ENCODE results near the gene KCNS1.

The KCNS1 gene

DNA sequence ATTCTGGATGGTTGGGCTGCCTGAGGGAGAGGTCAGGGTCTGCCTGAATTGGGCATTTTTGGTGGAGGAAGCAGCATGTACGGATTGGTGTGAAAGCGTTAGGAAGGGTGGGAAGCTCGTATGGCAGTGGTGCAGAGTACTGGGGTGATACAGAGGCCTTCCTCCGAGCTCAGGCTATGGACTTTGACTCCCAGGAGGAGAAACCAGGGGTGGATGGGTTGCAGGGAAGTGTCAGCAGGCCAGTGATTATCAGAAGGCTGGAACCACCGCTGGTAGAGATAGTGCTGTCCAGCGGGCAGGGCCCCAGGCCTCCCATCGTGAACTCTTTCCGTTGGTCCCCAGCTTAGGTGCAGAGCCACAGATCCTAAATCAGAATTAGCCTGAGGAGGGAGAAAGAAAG lies 8.7 kb upstream of the KCNS1 start:
- no peak overlapping the region for H3K4me3 ChIP-seq (ENCODE audit: low read depth, low read length)
- DNase-seq (ENCODE audit: low read depth): no peak
- TF ChIP-seq, protein P1, sequence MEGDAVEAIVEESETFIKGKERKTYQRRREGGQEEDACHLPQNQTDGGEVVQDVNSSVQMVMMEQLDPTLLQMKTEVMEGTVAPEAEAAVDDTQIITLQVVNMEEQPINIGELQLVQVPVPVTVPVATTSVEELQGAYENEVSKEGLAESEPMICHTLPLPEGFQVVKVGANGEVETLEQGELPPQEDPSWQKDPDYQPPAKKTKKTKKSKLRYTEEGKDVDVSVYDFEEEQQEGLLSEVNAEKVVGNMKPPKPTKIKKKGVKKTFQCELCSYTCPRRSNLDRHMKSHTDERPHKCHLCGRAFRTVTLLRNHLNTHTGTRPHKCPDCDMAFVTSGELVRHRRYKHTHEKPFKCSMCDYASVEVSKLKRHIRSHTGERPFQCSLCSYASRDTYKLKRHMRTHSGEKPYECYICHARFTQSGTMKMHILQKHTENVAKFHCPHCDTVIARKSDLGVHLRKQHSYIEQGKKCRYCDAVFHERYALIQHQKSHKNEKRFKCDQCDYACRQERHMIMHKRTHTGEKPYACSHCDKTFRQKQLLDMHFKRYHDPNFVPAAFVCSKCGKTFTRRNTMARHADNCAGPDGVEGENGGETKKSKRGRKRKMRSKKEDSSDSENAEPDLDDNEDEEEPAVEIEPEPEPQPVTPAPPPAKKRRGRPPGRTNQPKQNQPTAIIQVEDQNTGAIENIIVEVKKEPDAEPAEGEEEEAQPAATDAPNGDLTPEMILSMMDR (IDR thresholded peaks at IDR 0.05; ENCODE audit: low read depth, low read length, missing control alignments): no peak

DNA sequence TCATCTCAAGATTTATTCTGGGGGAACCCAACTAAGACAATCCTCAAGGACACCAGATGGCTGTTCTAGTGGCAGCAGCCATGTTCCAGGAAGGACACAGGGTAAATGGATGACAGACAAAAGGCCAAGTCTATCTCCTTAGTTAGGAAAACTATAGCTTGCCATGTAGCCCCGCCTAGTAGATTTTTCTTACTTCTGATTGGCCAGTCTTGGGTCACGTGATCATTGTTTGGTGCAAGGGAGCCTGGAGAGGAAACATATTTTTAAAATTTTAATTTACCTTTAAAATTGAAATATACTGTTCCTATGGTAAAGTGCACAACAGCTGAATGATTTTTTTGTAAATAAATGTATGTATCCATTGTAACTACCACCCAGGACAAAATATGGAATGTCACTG lies 4.4 kb upstream of the KCNS1 start:
- TF ChIP-seq, protein P1 (IDR thresholded peaks at IDR 0.05; ENCODE audit: low read depth, low read length, missing control alignments): no peak
- no peak for DNase-seq (ENCODE audit: low read depth)

DNA sequence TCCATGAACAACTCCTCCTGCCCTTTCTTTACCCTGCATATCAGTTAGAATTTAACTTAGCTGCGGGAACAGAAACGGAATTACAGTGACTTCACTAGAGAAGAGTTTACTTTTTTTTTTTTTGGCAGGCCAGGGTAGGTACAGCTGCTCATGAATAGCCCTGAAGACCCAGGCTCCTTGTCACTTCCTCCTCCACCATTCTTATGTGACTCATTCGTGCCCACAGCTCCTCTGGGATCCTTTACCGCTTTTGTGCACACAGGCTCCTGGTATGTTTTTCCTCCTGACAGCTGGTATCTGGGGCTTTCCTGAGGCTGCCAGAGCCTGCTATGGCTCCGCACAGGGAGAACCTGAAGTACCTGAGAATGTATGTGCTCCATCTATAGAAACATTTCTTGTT lies 3.9 kb upstream of the KCNS1 start:
- TF ChIP-seq, protein P1 (IDR thresholded peaks at IDR 0.05; ENCODE audit: low read depth, low read length, missing control alignments): no peak
- no peak for DNase-seq (ENCODE audit: low read depth)
- H3K4me3 ChIP-seq (ENCODE audit: low read depth, low read length): no peak overlapping the region

More for the DNA sequence above, 4.4 kb upstream of the KCNS1 start:
- H3K4me3 ChIP-seq (ENCODE audit: low read depth, low read length): no peak overlapping the region

DNA sequence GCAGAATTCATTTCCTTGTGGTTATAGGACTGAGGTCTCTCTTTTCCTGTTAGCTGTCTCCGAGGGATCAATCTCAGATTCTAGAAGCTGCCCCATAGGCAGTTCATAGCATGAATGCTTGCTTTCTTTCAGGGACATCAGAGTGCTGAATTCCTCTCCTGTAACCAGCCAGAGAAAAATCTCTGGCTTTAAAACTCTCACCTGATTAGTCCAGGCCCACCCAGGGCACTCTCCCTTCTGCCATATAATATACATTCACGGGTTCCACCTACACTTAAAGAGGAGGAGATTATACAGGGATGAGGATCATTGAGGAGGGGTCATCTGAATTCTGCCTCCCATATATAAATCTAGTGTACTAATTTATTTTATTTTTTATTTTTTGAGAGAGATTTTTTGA lies 2.1 kb upstream of the KCNS1 start:
- DNase-seq (ENCODE audit: low read depth): no peak
- TF ChIP-seq, protein P1 (IDR thresholded peaks at IDR 0.05; ENCODE audit: low read depth, low read length, missing control alignments): no peak

DNA sequence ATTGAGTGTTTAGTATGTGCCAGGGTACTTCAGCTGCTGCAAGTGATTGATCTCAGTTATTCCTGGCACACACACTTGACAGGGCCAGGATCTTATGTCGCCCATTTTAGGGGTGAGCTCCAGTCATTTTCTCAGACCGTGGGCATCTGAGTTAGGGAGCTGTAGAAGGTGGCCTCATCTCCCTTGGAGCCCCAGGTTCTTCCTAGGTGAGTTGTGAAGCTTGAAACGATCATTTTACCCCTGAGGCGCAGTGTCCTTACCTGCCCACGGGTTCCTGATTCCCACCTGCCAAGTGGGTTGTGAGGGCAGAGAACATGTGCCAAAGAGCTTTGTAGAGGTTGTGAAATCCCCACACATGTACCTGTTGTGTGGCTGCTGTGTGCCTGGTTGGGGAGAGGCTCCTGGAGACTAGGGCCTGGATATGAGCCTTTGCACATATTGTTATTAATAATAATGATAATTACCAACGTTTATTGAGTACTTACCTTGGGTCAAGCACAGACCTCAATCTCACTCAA lies 465 bp upstream of the KCNS1 start:
- H3K4me3 ChIP-seq (ENCODE audit: low read depth, low read length): no peak overlapping the region
- TF ChIP-seq, protein P1 (IDR thresholded peaks at IDR 0.05; ENCODE audit: low read depth, low read length, missing control alignments): no peak
- no peak for DNase-seq (ENCODE audit: low read depth)

More for the DNA sequence above, 2.1 kb upstream of the KCNS1 start:
- no peak overlapping the region for H3K4me3 ChIP-seq (ENCODE audit: low read depth, low read length)

DNA sequence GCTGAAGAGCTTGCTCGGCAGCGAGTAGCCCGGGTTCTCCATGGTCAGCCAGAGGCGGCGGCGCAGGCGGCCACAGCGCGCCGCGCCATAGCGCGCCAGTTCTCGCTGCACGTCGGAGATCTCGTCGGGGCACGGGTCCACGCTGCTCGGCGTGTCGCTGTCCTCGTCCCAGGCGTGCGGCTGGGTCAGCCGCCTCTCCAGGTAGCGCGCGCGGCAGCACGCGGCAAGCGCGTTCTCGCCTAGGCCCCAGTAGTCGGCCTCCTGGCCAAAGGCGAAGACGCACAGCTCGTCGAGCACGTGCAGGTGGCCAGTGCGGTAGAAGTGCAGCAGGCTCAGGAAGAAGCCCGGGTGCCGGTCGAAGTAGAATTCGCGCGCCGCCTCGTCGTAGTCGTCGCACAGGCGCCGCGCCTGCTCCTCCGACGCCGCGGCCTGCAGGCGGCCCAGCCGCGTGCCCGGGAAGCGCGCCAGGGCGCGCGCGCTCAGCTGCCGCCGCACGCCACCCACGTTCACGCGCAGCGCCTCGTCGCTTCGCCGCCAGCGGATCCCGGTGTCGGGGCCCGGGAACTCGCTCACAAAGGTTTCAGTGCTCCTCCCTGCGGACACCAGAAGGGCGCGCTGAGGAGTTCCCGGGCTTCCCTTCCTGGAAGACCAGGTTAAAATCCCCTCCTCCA lies 2.7 kb downstream of the KCNS1 start:
- TF ChIP-seq, protein P1 (IDR thresholded peaks at IDR 0.05; ENCODE audit: low read depth, low read length, missing control alignments): peak; percentile 2
- peak overlapping the region; percentile 27; the same call in 1 of the 2 replicates for H3K4me3 ChIP-seq (ENCODE audit: low read depth, low read length)
- DNase-seq (ENCODE audit: low read depth): no peak

Measured in GM12864 (cell line).